Measurements from ENCODE around the gene SMARCA4.

DNA sequence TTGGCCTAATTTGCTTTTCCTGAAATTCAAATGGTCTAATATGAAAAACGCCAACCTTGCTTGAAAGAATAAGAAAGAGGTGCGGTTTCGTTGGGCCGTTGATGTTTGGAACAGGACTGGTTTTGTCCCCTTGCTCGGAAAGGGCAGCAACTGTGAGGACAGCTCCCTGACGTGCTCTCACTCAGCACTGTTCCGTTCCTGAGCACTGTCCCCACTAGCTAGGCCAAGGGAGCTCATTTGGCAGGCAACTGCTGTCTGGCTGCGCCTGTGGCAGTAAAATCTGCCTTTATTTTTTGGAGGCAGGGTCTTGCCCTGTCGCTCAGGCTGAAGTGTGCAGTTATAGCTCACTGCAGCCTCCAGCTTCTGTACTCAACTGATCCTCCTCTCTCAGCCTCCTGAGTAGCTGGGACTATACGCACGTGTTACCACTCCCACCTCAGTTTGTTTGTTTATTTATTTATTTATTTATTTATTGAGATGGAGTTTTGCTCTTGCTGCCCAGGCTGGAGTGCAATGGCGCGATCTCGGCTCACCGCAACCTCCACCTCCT is 132.9 kb downstream of the SMARCA4 start:
- TF ChIP-seq, protein P1, sequence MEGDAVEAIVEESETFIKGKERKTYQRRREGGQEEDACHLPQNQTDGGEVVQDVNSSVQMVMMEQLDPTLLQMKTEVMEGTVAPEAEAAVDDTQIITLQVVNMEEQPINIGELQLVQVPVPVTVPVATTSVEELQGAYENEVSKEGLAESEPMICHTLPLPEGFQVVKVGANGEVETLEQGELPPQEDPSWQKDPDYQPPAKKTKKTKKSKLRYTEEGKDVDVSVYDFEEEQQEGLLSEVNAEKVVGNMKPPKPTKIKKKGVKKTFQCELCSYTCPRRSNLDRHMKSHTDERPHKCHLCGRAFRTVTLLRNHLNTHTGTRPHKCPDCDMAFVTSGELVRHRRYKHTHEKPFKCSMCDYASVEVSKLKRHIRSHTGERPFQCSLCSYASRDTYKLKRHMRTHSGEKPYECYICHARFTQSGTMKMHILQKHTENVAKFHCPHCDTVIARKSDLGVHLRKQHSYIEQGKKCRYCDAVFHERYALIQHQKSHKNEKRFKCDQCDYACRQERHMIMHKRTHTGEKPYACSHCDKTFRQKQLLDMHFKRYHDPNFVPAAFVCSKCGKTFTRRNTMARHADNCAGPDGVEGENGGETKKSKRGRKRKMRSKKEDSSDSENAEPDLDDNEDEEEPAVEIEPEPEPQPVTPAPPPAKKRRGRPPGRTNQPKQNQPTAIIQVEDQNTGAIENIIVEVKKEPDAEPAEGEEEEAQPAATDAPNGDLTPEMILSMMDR (IDR thresholded peaks at IDR 0.05): no peak
- TF ChIP-seq TCF7L2 (IDR thresholded peaks at IDR 0.05; ENCODE audit: low read depth, low read length) (no peak), SIN3A (IDR thresholded peaks at IDR 0.05; ENCODE audit: borderline replicate concordance, insufficient read depth, low read depth, low read length) (no peak)
- TF ChIP-seq, protein P2, sequence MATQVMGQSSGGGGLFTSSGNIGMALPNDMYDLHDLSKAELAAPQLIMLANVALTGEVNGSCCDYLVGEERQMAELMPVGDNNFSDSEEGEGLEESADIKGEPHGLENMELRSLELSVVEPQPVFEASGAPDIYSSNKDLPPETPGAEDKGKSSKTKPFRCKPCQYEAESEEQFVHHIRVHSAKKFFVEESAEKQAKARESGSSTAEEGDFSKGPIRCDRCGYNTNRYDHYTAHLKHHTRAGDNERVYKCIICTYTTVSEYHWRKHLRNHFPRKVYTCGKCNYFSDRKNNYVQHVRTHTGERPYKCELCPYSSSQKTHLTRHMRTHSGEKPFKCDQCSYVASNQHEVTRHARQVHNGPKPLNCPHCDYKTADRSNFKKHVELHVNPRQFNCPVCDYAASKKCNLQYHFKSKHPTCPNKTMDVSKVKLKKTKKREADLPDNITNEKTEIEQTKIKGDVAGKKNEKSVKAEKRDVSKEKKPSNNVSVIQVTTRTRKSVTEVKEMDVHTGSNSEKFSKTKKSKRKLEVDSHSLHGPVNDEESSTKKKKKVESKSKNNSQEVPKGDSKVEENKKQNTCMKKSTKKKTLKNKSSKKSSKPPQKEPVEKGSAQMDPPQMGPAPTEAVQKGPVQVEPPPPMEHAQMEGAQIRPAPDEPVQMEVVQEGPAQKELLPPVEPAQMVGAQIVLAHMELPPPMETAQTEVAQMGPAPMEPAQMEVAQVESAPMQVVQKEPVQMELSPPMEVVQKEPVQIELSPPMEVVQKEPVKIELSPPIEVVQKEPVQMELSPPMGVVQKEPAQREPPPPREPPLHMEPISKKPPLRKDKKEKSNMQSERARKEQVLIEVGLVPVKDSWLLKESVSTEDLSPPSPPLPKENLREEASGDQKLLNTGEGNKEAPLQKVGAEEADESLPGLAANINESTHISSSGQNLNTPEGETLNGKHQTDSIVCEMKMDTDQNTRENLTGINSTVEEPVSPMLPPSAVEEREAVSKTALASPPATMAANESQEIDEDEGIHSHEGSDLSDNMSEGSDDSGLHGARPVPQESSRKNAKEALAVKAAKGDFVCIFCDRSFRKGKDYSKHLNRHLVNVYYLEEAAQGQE (IDR thresholded peaks at IDR 0.05; ENCODE audit: insufficient read depth in 1 of 2, low read depth in 2 of 2, low read length in 1 of 2): no peak

Measured in Panc1 (cell line).